T-helper 1 cell treated with Interleukin-12 subunit alpha and Interleukin-12 subunit beta and Interleukin-4 antibody, amounts not matched to agents 30 μg/mL and 1 μg/mL, for 36 hours (primary cell): ENCODE results near the gene ACP7.
"Not testable (repeated sequence)": the region's sequence is repeated elsewhere in the genome, so short reads cannot be mapped to it uniquely, and the experiment has no call there.

Source experiments
- H3K27ac Mint-ChIP-seq: one replicate; pipeline ENCODE4 v1.8.0; 2021; ENCODE audit warnings: mild to moderate bottlenecking, mixed read lengths
- H3K27me3 Mint-ChIP-seq: one replicate; pipeline ENCODE4 v1.8.0; 2021; ENCODE audit warnings: low read depth, mixed read lengths
- H3K36me3 Mint-ChIP-seq: one replicate; pipeline ENCODE4 v1.8.0; 2021; ENCODE audit warnings: low read depth, mixed read lengths
- H3K4me1 Mint-ChIP-seq: one replicate; pipeline ENCODE4 v1.8.0; 2021; ENCODE audit warnings: low read depth, mixed read lengths
- H3K4me3 Mint-ChIP-seq: one replicate; pipeline ENCODE4 v1.8.0; 2021; ENCODE audit warnings: mild to moderate bottlenecking, moderate library complexity, mixed read lengths
- H3K9me3 Mint-ChIP-seq: one replicate; pipeline ENCODE4 v1.8.0; 2021; ENCODE audit warnings: mixed read lengths

ACP7 gene

GRCh38 chr19:39064405-39064804 lies 19.8 kb upstream of the ACP7 start:
- H3K36me3 Mint-ChIP-seq = no peaks in the 10 kb centered on the region
- H3K4me3 Mint-ChIP-seq = no peak overlapping the region
- H3K9me3 Mint-ChIP-seq = peaks cover 3% of the 10 kb centered on the region
- peaks cover 8% of the 10 kb centered on the region for H3K27me3 Mint-ChIP-seq
- peaks cover 4% of the 10 kb centered on the region for H3K4me1 Mint-ChIP-seq
- H3K27ac Mint-ChIP-seq = no peak overlapping the region

GRCh38 chr19:39065928-39066327 lies 18.2 kb upstream of the ACP7 start:
- peaks cover 3% of the 10 kb centered on the region for H3K9me3 Mint-ChIP-seq

GRCh38 chr19:39067104-39067503 lies 17.1 kb upstream of the ACP7 start:
- H3K27ac Mint-ChIP-seq = no peak overlapping the region
- no peak overlapping the region for H3K4me3 Mint-ChIP-seq
- no peaks in the 10 kb centered on the region for H3K4me1 Mint-ChIP-seq

More at GRCh38 chr19:39065928-39066327, 18.2 kb upstream of the ACP7 start:
- no peak overlapping the region for H3K27ac Mint-ChIP-seq
- H3K27me3 Mint-ChIP-seq = peaks cover 3% of the 10 kb centered on the region
- H3K4me3 Mint-ChIP-seq = no peak overlapping the region
- peaks cover 4% of the 10 kb centered on the region for H3K4me1 Mint-ChIP-seq
- no peaks in the 10 kb centered on the region for H3K36me3 Mint-ChIP-seq

GRCh38 chr19:39068259-39068658 lies 15.9 kb upstream of the ACP7 start:
- not testable (repeated sequence) for H3K9me3 Mint-ChIP-seq, H3K27ac Mint-ChIP-seq

More at GRCh38 chr19:39067104-39067503, 17.1 kb upstream of the ACP7 start:
- H3K27me3 Mint-ChIP-seq = no peaks in the 10 kb centered on the region
- H3K36me3 Mint-ChIP-seq = no peaks in the 10 kb centered on the region
- H3K9me3 Mint-ChIP-seq = peaks cover 3% of the 10 kb centered on the region

GRCh38 chr19:39070888-39071287 lies 13.3 kb upstream of the ACP7 start:
- no peaks in the 10 kb centered on the region for H3K27me3 Mint-ChIP-seq
- no peak overlapping the region for H3K27ac Mint-ChIP-seq
- peaks cover 9% of the 10 kb centered on the region for H3K4me1 Mint-ChIP-seq
- H3K4me3 Mint-ChIP-seq = no peak overlapping the region
- no peaks in the 10 kb centered on the region for H3K36me3 Mint-ChIP-seq
- peaks cover 3% of the 10 kb centered on the region for H3K9me3 Mint-ChIP-seq

More at GRCh38 chr19:39068259-39068658, 15.9 kb upstream of the ACP7 start:
- H3K27me3 Mint-ChIP-seq, H3K4me3 Mint-ChIP-seq, H3K4me1 Mint-ChIP-seq, H3K36me3 Mint-ChIP-seq: not testable (repeated sequence)

- Mint-ChIP-seq H3K27ac (peak overlapping the region; percentile 74), H3K4me3 (no peak overlapping the region), H3K4me1 (peaks cover 9% of the 10 kb centered on the region), H3K36me3 (no peaks in the 10 kb centered on the region), H3K9me3 (no peaks in the 10 kb centered on the region), H3K27me3 (peaks cover 5% of the 10 kb centered on the region)
Observed at GRCh38 chr19:39074205-39074692, 9.9 kb upstream of the ACP7 start.

- Mint-ChIP-seq H3K27ac (no peak overlapping the region), H3K9me3 (no peaks in the 10 kb centered on the region), H3K27me3 (peaks cover 8% of the 10 kb centered on the region), H3K4me3 (no peak overlapping the region), H3K4me1 (peaks cover 9% of the 10 kb centered on the region), H3K36me3 (no peaks in the 10 kb centered on the region)
Observed at GRCh38 chr19:39074942-39075341, 9.2 kb upstream of the ACP7 start.

GRCh38 chr19:39077323-39077722 lies 6.8 kb upstream of the ACP7 start:
- Mint-ChIP-seq H3K4me3 (no peak overlapping the region), H3K36me3 (no peaks in the 10 kb centered on the region), H3K27ac (no peak overlapping the region), H3K4me1 (peaks cover 9% of the 10 kb centered on the region), H3K9me3 (no peaks in the 10 kb centered on the region), H3K27me3 (peaks cover 21% of the 10 kb centered on the region)

- Mint-ChIP-seq H3K4me3 (no peak overlapping the region), H3K9me3 (no peaks in the 10 kb centered on the region), H3K4me1 (peaks cover 7% of the 10 kb centered on the region), H3K36me3 (no peaks in the 10 kb centered on the region), H3K27me3 (peaks cover 34% of the 10 kb centered on the region), H3K27ac (no peak overlapping the region)
Observed at GRCh38 chr19:39078436-39079200, 5.5 kb upstream of the ACP7 start.

- peaks cover 50% of the 10 kb centered on the region for H3K27me3 Mint-ChIP-seq
- no peak overlapping the region for H3K27ac Mint-ChIP-seq
- H3K9me3 Mint-ChIP-seq = no peaks in the 10 kb centered on the region
- peaks cover 4% of the 10 kb centered on the region for H3K4me1 Mint-ChIP-seq
- no peak overlapping the region for H3K4me3 Mint-ChIP-seq
- H3K36me3 Mint-ChIP-seq = no peaks in the 10 kb centered on the region
Observed at GRCh38 chr19:39080431-39080830, 3.7 kb upstream of the ACP7 start.

- H3K36me3 Mint-ChIP-seq = no peaks in the 10 kb centered on the region
Observed at GRCh38 chr19:39082167-39082566, 2.0 kb upstream of the ACP7 start.

GRCh38 chr19:39082745-39083598 lies 1.2 kb upstream of the ACP7 start:
- Mint-ChIP-seq H3K27me3 (peaks cover 56% of the 10 kb centered on the region), H3K27ac (no peak overlapping the region), H3K4me3 (no peak overlapping the region)

More at GRCh38 chr19:39082167-39082566, 2.0 kb upstream of the ACP7 start:
- Mint-ChIP-seq H3K9me3 (no peaks in the 10 kb centered on the region), H3K4me1 (peaks cover 4% of the 10 kb centered on the region), H3K27ac (no peak overlapping the region), H3K4me3 (no peak overlapping the region), H3K27me3 (peaks cover 51% of the 10 kb centered on the region)

GRCh38 chr19:39083599-39083982 lies 577 bp upstream of the ACP7 start:
- peaks cover 56% of the 10 kb centered on the region for H3K27me3 Mint-ChIP-seq
- no peaks in the 10 kb centered on the region for H3K9me3 Mint-ChIP-seq
- peak overlapping the region; percentile 44 for H3K4me3 Mint-ChIP-seq
- peaks cover 4% of the 10 kb centered on the region for H3K4me1 Mint-ChIP-seq
- H3K27ac Mint-ChIP-seq = no peak overlapping the region
- H3K36me3 Mint-ChIP-seq = no peaks in the 10 kb centered on the region

More at GRCh38 chr19:39082745-39083598, 1.2 kb upstream of the ACP7 start:
- no peaks in the 10 kb centered on the region for H3K36me3 Mint-ChIP-seq
- no peaks in the 10 kb centered on the region for H3K9me3 Mint-ChIP-seq
- H3K4me1 Mint-ChIP-seq = peaks cover 4% of the 10 kb centered on the region

- Mint-ChIP-seq H3K27ac (no peak overlapping the region), H3K27me3 (peaks cover 58% of the 10 kb centered on the region), H3K36me3 (no peaks in the 10 kb centered on the region), H3K9me3 (no peaks in the 10 kb centered on the region), H3K4me3 (no peak overlapping the region), H3K4me1 (peaks cover 4% of the 10 kb centered on the region)
Observed at GRCh38 chr19:39084732-39085080, 538 bp downstream of the ACP7 start.

- peaks cover 4% of the 10 kb centered on the region for H3K4me1 Mint-ChIP-seq
- no peaks in the 10 kb centered on the region for H3K36me3 Mint-ChIP-seq
- no peaks in the 10 kb centered on the region for H3K9me3 Mint-ChIP-seq
- peaks cover 58% of the 10 kb centered on the region for H3K27me3 Mint-ChIP-seq
- no peak overlapping the region for H3K27ac Mint-ChIP-seq
- no peak overlapping the region for H3K4me3 Mint-ChIP-seq
Observed at GRCh38 chr19:39085392-39085791, 1.2 kb downstream of the ACP7 start.
